IPS DF 19.7 (cell line): ENCODE data around the gene ZNF570.

Experiments used
- DNase-seq: peaks from one replicate; pipeline ENCODE4 v3.0.0-alpha.2; 2013; ENCODE audit warnings: low read depth, low spot score

The ZNF570 gene

GRCh38 chr19:37468961-37469777 is at the start of gene ZNF570:
ZNF570 (plus strand) TSS chr19:37469356; CDS start chr19:37470355, 999 bp downstream.
- no peak for DNase-seq

GRCh38 chr19:37452500-37453245 is 16.5 kb upstream of the ZNF570 start:
- DNase-seq: no peak

GRCh38 chr19:37466277-37466797 is 2.8 kb upstream of the ZNF570 start:
- no peak for DNase-seq

GRCh38 chr19:37466798-37467607 is 2.2 kb upstream of the ZNF570 start, which contains the start of gene ZNF569:
ZNF569 (minus strand) TSS chr19:37467444; CDS start chr19:37444921, 22,523 bp downstream.
- DNase-seq: peak; percentile 82

GRCh38 chr19:37467608-37468090 is 1.5 kb upstream of the ZNF570 start:
- no peak for DNase-seq

GRCh38 chr19:37470216-37470615 is 1.1 kb downstream of the ZNF570 start:
- DNase-seq: no peak

- no peak for DNase-seq
Measured at GRCh38 chr19:37472165-37472564, 3.0 kb downstream of the ZNF570 start.

GRCh38 chr19:37484406-37485168 is 15.4 kb downstream of the ZNF570 start:
- no peak for DNase-seq

GRCh38 chr19:37492213-37492612 is 23.1 kb downstream of the ZNF570 start:
- DNase-seq: no peak

- DNase-seq: no peak
Measured at GRCh38 chr19:37505958-37506386, 36.8 kb downstream of the ZNF570 start.

GRCh38 chr19:37506387-37507166 is 37.4 kb downstream of the ZNF570 start, which contains the start of gene ZNF793:
ZNF793 (plus strand) TSS chr19:37506939; CDS start chr19:37523440, 16,501 bp downstream.
- peak; percentile 60 for DNase-seq

- DNase-seq: no peak
Measured at GRCh38 chr19:37507167-37507464, 38.0 kb downstream of the ZNF570 start.

- DNase-seq: no peak
Measured at GRCh38 chr19:37511186-37511585, 42.0 kb downstream of the ZNF570 start.

- no peak for DNase-seq
Measured at GRCh38 chr19:37511821-37512220, 42.7 kb downstream of the ZNF570 start.

- DNase-seq: no peak
Measured at GRCh38 chr19:37513397-37513796, 44.2 kb downstream of the ZNF570 start.

GRCh38 chr19:37519890-37520289 is 50.7 kb downstream of the ZNF570 start:
- no peak for DNase-seq

GRCh38 chr19:37537391-37537947 is 68.3 kb downstream of the ZNF570 start:
- DNase-seq: no peak
